ENCODE measurements around the gene NR4A2. TPM values are rescaled to one million over a fixed set of nuclear protein-coding genes. Genes with fewer than 3 reads are reported as not detected.

NR4A2 gene
- total RNA-seq, 1 experiment from 2014 or later: 4.8 TPM

Other genes with a start within 250 kb of the NR4A2 start
- 86.5 and 92.3 TPM in 2 replicates for gene GPD2, start 103.7 kb upstream of the NR4A2 start, total RNA-seq (2014; rRNA removed; shearing (Covaris generic))

All from NCI-H460 (cell line).